HepG2 (cell line): Measurements from ENCODE around the gene TCTA. TPM values are rescaled to one million over a fixed set of nuclear protein-coding genes. Genes with fewer than 3 reads are reported as not detected.

Experiments used
- AGO2 ChIP-seq: fragments of 200-400 bp; formaldehyde crosslinking; optimal IDR thresholded peaks from 2 replicates; pipeline ENCODE3; 2017; ENCODE audit warnings: mild to moderate bottlenecking, low read depth, low read length, moderate library complexity
- ATF4 ChIP-seq, 2 experiments: fragments of 450-650 bp in 1 of 2; sonication (generic) in 1 of 2; formaldehyde crosslinking; IDR thresholded peaks; 2 replicates each; pipeline versions ENCODE4 v1.5.0 to v1.8.0; 2020 to 2022; ENCODE audit warnings: mild to moderate bottlenecking in 1 of 2, missing genetic modification reagents in 1 of 2
- BRD4 ChIP-seq: sonication (generic); formaldehyde crosslinking; IDR thresholded peaks from 2 replicates; pipeline ENCODE4 v1.4.0; 2020; ENCODE audit warnings: missing genetic modification reagents
- BRF2 ChIP-seq: sonication (generic); formaldehyde crosslinking; IDR thresholded peaks from 2 replicates; pipeline ENCODE4 v1.8.1; 2022; ENCODE audit warnings: mild to moderate bottlenecking, missing genetic modification reagents
- CEBPZ ChIP-seq: IDR thresholded peaks from 2 replicates; pipeline ENCODE4 v1.6.1; 2012; ENCODE audit warnings: low read length, improper control_type of control experiment
- CSRNP2 ChIP-seq: sonication (generic); formaldehyde crosslinking; conservative IDR thresholded peaks from 2 replicates; pipeline ENCODE4 v1.8.0; 2022; ENCODE audit warnings: low read depth, missing genetic modification reagents
- JDP2 ChIP-seq: sonication (generic); formaldehyde crosslinking; IDR thresholded peaks from 2 replicates; pipeline ENCODE4 v1.8.1; 2022; ENCODE audit warnings: missing genetic modification reagents, borderline replicate concordance
- MEF2D ChIP-seq: sonication (generic); formaldehyde crosslinking; IDR thresholded peaks from 2 replicates; pipeline ENCODE4 v1.5.1; 2020; ENCODE audit warnings: mild to moderate bottlenecking, missing genetic modification reagents
- PRPF4 ChIP-seq: fragments of 200-400 bp; formaldehyde crosslinking; IDR thresholded peaks from 2 replicates; pipeline ENCODE4 v1.6.1; 2016; ENCODE audit warnings: low read length, low read depth; ENCODE audit not compliant: poor library complexity, severe bottlenecking
- SAFB2 ChIP-seq: sonication (generic); formaldehyde crosslinking; IDR thresholded peaks from 2 replicates; pipeline ENCODE4 v1.5.1; 2020; ENCODE audit warnings: missing genetic modification reagents, low read depth, mild to moderate bottlenecking, borderline replicate concordance
- SIN3B ChIP-seq: fragments of 150-350 bp; IDR thresholded peaks from 2 replicates; pipeline ENCODE4 v1.6.1; 2014; ENCODE audit warnings: low read length
- ZFP36L1 ChIP-seq: sonication (generic); formaldehyde crosslinking; IDR thresholded peaks from 2 replicates; pipeline ENCODE4 v1.8.0; 2022; ENCODE audit warnings: mild to moderate bottlenecking, missing genetic modification reagents, moderate library complexity
- ZNF720 ChIP-seq: sonication (generic); formaldehyde crosslinking; IDR thresholded peaks from 2 replicates; pipeline ENCODE4 v1.4.0; 2020; ENCODE audit warnings: missing genetic modification reagents
- ZNF761 ChIP-seq: sonication (generic); formaldehyde crosslinking; conservative IDR thresholded peaks from 2 replicates; pipeline ENCODE4 v1.4.0; 2020; ENCODE audit warnings: mild to moderate bottlenecking, missing genetic modification reagents
- polyA plus RNA-seq, 8 experiments: library from polyadenylated mRNA; depleted of rRNA in 3 of 8; stranded (reverse) in 7 of 8; unstranded in 1 of 8; fragments of >200 nt; fragmentation: Illumina TruSeq in 4 of 8; extraction: Trizol in 4 of 8; gene quantifications; 2 replicates each; pipeline versions ENCODE4 v1.2.1 to v1.2.3, GENCODE V29; 2011 to 2016; ENCODE audit warnings: low read depth in 4 of 8, missing spikeins in 1 of 8, mixed read lengths in 1 of 8; ENCODE audit not compliant: insufficient read depth in 1 of 8
- total RNA-seq, 5 experiments: library from RNA; depleted of rRNA; stranded (reverse); fragments of >200 nt; fragmentation: Illumina TruSeq; extraction: Trizol; gene quantifications; 2 replicates each; pipeline ENCODE4 v1.2.3, GENCODE V29; 2016; ENCODE audit warnings: low read depth in 1 of 5

Gene TCTA
- total and polyA plus RNA-seq, 2 of the 13 experiments (the other 11 are each of a cell fraction or from before 2014, with no cell fraction given) = 8.3 to 13.2 TPM

- TF ChIP-seq BRF2 (CRISPR knock-in tag) (no peak), MEF2D (CRISPR knock-in tag) (no peak), SAFB2 (CRISPR knock-in tag) (no peak; the same call in 1 of the 2 replicates), ZNF761 (CRISPR knock-in tag) (no peak), CSRNP2 (CRISPR knock-in tag) (no peak), SIN3B (no peak), PRPF4 (no peak), CEBPZ (no peak), JDP2 (CRISPR knock-in tag) (no peak), ATF4 (CRISPR knock-in tag; IDR thresholded peaks at IDR 0.05) (no peak), ZFP36L1 (CRISPR knock-in tag) (0 out of 2 replicates have a peak, but pooled peaks have one; percentile 58), AGO2 (peak; percentile 88), BRD4 (CRISPR knock-in tag) (no peak), ZNF720 (no peak)
- TF ChIP-seq, all 625 proteins: peak for 178
These were observed 10.4 kb downstream of the TCTA start, which contains the start of gene AMT (continued) for GRCh38 chr3:49422379-49423248.
